MM.1S (cell line): ENCODE data around the gene EIF2B2.

Experiments
- DNase-seq: peaks from one replicate; pipeline ENCODE4 v3.0.0-alpha.2; 2015
- H2AFZ ChIP-seq: fragments of 300-600 bp; sonication (generic); 2 replicates; pipeline ENCODE4 v1.6.0; 2016; ENCODE audit warnings: antibody characterized with exemption, low read length
- H3F3A ChIP-seq: fragments of 300-600 bp; sonication (generic); 2 replicates; pipeline ENCODE4 v1.6.1; 2016; ENCODE audit warnings: mild to moderate bottlenecking, antibody characterized with exemption, low read length, moderate library complexity, mixed read lengths; ENCODE audit not compliant: insufficient read depth
- H3K27ac ChIP-seq: fragments of 300-600 bp; sonication (generic); 2 replicates; pipeline ENCODE4 v1.5.1; 2016; ENCODE audit warnings: mild to moderate bottlenecking, low read length
- H3K27me3 ChIP-seq: fragments of 300-600 bp; sonication (generic); replicated peaks from 2 replicates; pipeline ENCODE4 v1.6.0; 2016; ENCODE audit warnings: low read length; ENCODE audit not compliant: insufficient read depth
- H3K36me3 ChIP-seq: fragments of 300-600 bp; sonication (generic); replicated peaks from 2 replicates; pipeline ENCODE4 v1.6.1; 2016; ENCODE audit warnings: mild to moderate bottlenecking, low read length, mixed read lengths; ENCODE audit not compliant: insufficient read depth
- H3K4me1 ChIP-seq: fragments of 300-600 bp; sonication (generic); 2 replicates; pipeline ENCODE4 v1.6.1; 2016; ENCODE audit warnings: low read length, mixed read lengths
- H3K4me2 ChIP-seq: fragments of 300-600 bp; sonication (generic); 2 replicates; pipeline ENCODE4 v1.6.0; 2016; ENCODE audit warnings: low read depth, low read length
- H3K4me3 ChIP-seq: fragments of 300-600 bp; sonication (generic); 2 replicates; pipeline ENCODE4 v1.5.1; 2016; ENCODE audit warnings: low read length, mixed read lengths
- H3K79me2 ChIP-seq: fragments of 300-600 bp; sonication (generic); 2 replicates; pipeline ENCODE4 v1.6.1; 2016; ENCODE audit warnings: mixed run types, low read length, mixed read lengths
- H3K9ac ChIP-seq: fragments of 300-600 bp; sonication (generic); 2 replicates; pipeline ENCODE4 v1.6.1; 2016; ENCODE audit warnings: low read length, mixed read lengths
- H3K9me2 ChIP-seq: fragments of 300-600 bp; sonication (generic); replicated peaks from 2 replicates; pipeline ENCODE4 v1.6.1; 2016; ENCODE audit warnings: mild to moderate bottlenecking, low read length, mixed read lengths; ENCODE audit not compliant: insufficient read depth
- H3K9me3 ChIP-seq: fragments of 300-600 bp; sonication (generic); replicated peaks from 2 replicates; pipeline ENCODE4 v1.6.1; 2016; ENCODE audit warnings: mild to moderate bottlenecking, low read length, mixed read lengths; ENCODE audit not compliant: insufficient read depth
- H4K20me1 ChIP-seq: fragments of 300-600 bp; sonication (generic); 2 replicates; pipeline ENCODE4 v1.6.1; 2016; ENCODE audit warnings: mild to moderate bottlenecking, low read length, moderate library complexity, mixed read lengths; ENCODE audit not compliant: insufficient read depth
- CTCF ChIP-seq: fragments of 300-600 bp; sonication (generic); IDR thresholded peaks from 2 replicates; pipeline ENCODE4 v1.5.1; 2016; ENCODE audit warnings: antibody characterized with exemption, low read length, mixed read lengths
- EZH2 ChIP-seq: fragments of 300-600 bp; sonication (generic); optimal IDR thresholded peaks from 2 replicates; pipeline ENCODE3; 2017; ENCODE audit warnings: low read depth, mild to moderate bottlenecking, antibody characterized with exemption, low read length, mixed read lengths
- EZH2phosphoT487 ChIP-seq: fragments of 300-600 bp; sonication (generic); IDR thresholded peaks from 2 replicates; pipeline ENCODE4 v1.6.1; 2018; ENCODE audit warnings: antibody characterized with exemption, low read length

Gene EIF2B2

GRCh38 chr14:74963178-74963704, 39.5 kb upstream of the EIF2B2 start:
- H2AFZ ChIP-seq = no peak overlapping the region
- no peaks in the 10 kb centered on the region for H3K9me3 ChIP-seq
- TF ChIP-seq CTCF (no peak), EZH2phosphoT487 (no peak), EZH2 (no peak)
- H4K20me1 ChIP-seq = no peaks in the 10 kb centered on the region
- H3K27ac ChIP-seq = no peak overlapping the region
- no peaks in the 10 kb centered on the region for H3K36me3 ChIP-seq
- no peak overlapping the region for H3K9ac ChIP-seq
- H3K4me2 ChIP-seq = no peak overlapping the region
- H3F3A ChIP-seq = no peaks in the 10 kb centered on the region
- H3K4me1 ChIP-seq = no peaks in the 10 kb centered on the region
- no peak for DNase-seq
- H3K9me2 ChIP-seq = no peaks in the 10 kb centered on the region
- no peaks in the 10 kb centered on the region for H3K79me2 ChIP-seq
- H3K27me3 ChIP-seq = no peaks in the 10 kb centered on the region
- H3K4me3 ChIP-seq = no peak overlapping the region

GRCh38 chr14:74963705-74964271, 38.9 kb upstream of the EIF2B2 start:
- H3K9me2 ChIP-seq = no peaks in the 10 kb centered on the region

GRCh38 chr14:74964787-74965485, 37.8 kb upstream of the EIF2B2 start:
- H3F3A ChIP-seq = no peaks in the 10 kb centered on the region
- no peaks in the 10 kb centered on the region for H3K79me2 ChIP-seq
- H4K20me1 ChIP-seq = no peaks in the 10 kb centered on the region
- no peak for DNase-seq
- H2AFZ ChIP-seq = no peak overlapping the region
- H3K27ac ChIP-seq = no peak overlapping the region
- no peak overlapping the region for H3K9ac ChIP-seq
- H3K4me1 ChIP-seq = no peaks in the 10 kb centered on the region
- no peaks in the 10 kb centered on the region for H3K9me2 ChIP-seq
- H3K27me3 ChIP-seq = no peaks in the 10 kb centered on the region
- no peaks in the 10 kb centered on the region for H3K36me3 ChIP-seq
- no peak overlapping the region for H3K4me2 ChIP-seq
- no peak overlapping the region for H3K4me3 ChIP-seq
- H3K9me3 ChIP-seq = no peaks in the 10 kb centered on the region
- TF ChIP-seq CTCF = no peak
- no peak for TF ChIP-seq EZH2phosphoT487
- no peak for TF ChIP-seq EZH2

More at GRCh38 chr14:74963705-74964271, 38.9 kb upstream of the EIF2B2 start:
- TF ChIP-seq EZH2 (no peak), CTCF (no peak)
- Histone ChIP-seq H3K4me3 (no peak overlapping the region), H4K20me1 (no peaks in the 10 kb centered on the region), H3K9me3 (no peaks in the 10 kb centered on the region), H3K36me3 (no peaks in the 10 kb centered on the region), H3K9ac (no peak overlapping the region), H3F3A (no peaks in the 10 kb centered on the region), H3K27me3 (no peaks in the 10 kb centered on the region), H3K27ac (no peak overlapping the region), H3K79me2 (no peaks in the 10 kb centered on the region), H3K4me1 (no peaks in the 10 kb centered on the region), H2AFZ (no peak overlapping the region), H3K4me2 (no peak overlapping the region)
- no peak for DNase-seq
